SH-SY5Y (cell line): ENCODE data around the gene WDFY1.

Experiments
- GATA2 ChIP-seq: IDR thresholded peaks from 2 replicates; pipeline ENCODE4 v1.6.1; 2011; ENCODE audit warnings: mild to moderate bottlenecking, low read depth, low read length
- GATA3 ChIP-seq: IDR thresholded peaks from 2 replicates; pipeline ENCODE4 v1.6.1; 2011; ENCODE audit warnings: low read depth, mild to moderate bottlenecking, low read length, moderate library complexity

- TF ChIP-seq GATA3 (no peak), GATA2 (no peak)
Measured at GRCh38 chr2:223888251-223888650, 56.9 kb downstream of the WDFY1 start.
